Colon (tissue), 2 donors: ENCODE results near the gene KLF7.
"Not testable (repeated sequence)": the region's sequence is repeated elsewhere in the genome, so short reads cannot be mapped to it uniquely, and the experiment has no call there.

Experiments
- FAIRE-seq: peaks from 2 replicates; lab custom pipeline; 2012; peaks lifted over from hg19 to GRCh38; lab: Jason Lieb, UNC
- donor health status: control.
- donor health status: control.

Gene KLF7

DNA sequence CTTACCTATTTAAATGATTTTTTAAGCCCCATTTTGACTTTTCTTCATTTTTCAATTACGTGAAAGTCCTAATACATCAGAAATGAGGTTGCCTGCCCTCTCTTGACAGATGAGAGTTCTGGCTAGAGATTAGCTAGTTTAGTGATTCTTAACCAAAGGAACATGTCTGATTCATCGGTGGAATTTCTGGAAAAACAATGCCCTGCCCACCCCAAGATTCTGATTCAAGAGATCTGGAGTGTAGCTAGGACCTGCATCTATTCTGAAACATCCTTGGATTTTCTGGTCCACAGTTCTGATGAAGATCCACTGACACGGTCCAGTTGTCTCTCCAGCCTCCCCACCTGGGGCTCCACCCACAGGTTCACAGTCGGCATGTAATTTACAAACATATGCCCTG is 111.2 kb downstream of the KLF7 start:
- no peak for FAIRE-seq

DNA sequence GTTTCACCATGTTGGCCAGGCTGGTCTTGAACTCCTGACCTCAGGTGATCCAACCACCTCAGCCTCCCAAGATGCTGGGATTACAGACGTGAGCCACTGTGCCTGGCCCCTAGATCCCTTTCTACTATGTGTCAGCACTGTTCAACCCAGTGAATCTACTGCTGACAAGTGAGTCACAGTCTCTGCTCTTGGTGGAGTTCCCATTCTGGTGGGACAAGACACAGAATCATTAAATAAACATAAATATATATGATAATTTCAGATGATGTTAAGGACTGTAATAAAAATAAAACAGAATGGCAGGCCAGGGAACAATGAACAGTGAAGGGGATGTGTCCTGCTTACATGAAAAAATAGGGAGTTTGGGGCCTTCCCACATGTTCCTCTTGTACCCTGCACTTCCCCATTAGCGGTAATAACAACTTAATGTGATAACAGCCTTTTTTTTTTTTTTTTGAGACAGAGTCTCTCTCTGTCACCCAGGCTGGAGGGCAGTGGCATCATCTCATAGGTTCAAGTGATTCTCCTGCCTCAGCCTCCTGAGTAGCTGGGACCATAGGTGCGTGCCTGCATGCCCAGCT is 114.3 kb downstream of the KLF7 start:
- no peak for FAIRE-seq

DNA sequence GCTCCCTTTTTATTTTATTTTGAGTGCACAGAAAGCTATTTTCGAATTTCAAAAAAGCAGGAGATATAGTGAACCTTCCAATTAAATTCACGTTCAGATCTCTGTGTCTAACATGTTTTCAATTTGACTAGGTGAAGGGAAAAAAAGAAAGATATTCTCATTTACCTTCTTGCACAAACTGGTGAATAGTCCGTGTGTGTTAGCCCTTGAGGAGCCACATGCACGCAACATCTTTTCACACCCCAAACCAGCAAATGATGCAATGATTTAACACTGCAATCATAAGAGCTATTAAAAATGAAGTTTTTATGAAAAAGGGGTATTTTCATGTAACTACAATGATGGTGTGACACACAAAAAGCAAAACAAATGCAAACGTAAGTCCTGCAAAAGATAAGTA is 116.6 kb downstream of the KLF7 start:
- no peak for FAIRE-seq

DNA sequence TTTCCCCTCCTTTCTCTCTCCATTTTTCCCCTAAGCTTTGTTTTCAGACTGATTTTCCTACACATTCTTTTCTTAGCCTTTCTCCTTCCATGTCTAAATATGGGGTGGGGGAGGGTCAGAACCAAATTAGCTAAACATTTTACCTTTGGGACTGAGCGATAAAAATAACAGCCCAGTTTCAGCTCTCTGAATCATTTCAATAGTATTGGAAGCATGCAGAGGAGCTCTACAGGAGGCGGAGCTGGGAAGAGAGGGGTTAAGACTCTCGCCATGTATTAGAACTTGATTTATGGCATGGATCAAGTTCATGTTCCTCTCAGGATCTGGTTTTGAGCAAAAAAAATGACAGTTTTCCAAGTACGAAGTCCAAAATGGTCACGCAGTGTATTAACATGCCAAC is 117.3 kb downstream of the KLF7 start:
- no peak for FAIRE-seq

DNA sequence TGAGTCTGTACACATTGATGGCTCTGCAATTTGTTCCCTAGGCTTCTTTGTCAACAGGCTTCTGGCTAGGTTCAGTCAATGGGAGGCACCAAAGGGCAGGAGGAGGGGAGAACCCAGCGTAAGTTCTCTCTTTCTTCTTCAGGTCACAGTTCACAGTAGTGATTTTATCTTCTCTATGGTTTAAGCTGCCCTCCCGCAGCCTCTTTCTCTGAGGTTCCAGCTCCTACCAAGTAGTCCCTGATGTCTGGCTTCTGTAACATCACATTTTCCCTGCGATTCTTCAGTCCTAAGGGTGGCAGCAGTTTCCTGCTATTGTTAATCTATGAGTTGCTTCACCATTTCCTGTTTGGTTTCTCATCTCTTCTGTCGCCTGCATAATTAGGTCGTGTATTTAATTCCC is 119.0 kb downstream of the KLF7 start:
- no peak for FAIRE-seq

DNA sequence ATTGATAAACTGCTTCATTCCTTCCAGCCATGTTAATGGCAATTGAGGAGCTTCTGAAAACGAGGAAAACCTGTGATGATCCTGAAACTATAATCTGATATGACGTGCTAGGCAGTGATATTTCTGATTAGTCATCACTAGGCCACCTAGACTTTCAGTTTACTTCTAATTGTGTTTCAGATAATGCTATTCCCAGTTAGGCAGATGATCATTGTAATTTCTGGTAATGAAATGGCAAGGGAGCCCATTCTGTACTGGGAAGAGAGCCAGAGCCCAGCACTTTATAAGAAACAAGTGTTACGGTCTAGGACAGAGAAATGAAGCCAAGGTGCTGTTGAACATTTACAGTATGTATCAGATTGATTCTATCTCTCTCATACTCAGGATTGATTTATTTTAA is 120.2 kb downstream of the KLF7 start:
- FAIRE-seq: no peak

DNA sequence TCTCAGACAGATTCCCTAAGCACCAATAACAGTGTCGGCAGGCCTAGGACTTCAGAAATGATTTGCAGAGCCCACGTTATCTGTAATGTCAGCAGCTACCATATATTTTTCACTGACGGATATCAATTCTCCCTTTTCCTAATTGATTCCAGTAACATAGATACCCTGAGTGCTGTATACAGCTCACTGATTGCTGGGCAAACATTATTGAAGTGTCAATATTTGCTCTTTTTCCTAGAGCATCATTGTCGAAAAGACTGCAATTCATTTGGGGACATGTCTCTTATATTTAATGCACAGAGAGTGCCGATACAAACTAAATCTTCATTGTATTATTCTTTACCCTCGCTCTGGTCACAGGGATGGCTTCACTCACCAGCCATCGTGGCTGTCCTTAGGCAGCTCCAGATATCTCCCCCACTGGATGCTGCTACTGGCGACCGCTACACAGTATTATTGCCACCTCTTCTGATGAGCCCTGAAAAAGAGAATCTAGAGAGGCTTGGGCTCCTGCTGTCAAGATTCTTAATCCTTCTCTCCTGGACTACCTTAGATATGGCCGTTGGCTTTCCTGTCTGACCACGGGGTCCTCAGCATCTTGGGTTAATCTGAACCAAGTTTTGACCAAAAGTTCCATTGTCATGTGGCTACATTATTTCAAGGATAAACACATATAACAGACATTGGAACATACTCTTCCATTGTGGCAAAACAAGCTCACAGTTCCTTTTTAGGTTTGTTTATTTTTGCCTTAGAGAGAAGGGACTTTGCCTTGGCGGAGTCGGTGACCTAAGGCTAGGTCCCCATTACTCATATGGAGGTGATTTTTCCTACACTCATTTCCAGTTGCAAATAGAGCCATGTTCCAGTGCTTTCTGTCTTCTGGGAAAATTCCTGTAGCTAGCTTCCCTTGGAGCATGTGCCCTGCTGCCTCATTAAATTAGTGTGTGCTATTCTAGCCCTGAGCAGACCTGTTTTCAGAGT is 121.1 kb downstream of the KLF7 start:
- no peak for FAIRE-seq

DNA sequence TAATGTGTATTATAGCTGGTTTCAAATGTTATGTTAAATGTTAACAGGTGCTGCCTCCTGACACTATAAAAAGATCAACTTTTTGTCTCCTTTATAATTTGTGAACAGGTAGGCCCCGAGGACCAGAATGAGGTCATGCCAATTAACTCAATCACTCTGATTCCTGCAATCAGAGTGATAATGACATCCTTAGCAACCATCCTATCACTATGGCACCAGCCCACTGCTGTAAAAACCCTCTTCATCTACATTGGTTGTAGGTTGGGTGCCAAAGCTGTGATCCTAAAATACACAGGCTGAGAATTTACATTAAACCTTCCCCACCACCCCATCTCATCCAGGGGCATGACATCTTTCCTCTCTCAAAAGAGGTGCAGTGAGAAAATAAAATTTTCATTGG is 122.9 kb downstream of the KLF7 start:
- no peak for FAIRE-seq

DNA sequence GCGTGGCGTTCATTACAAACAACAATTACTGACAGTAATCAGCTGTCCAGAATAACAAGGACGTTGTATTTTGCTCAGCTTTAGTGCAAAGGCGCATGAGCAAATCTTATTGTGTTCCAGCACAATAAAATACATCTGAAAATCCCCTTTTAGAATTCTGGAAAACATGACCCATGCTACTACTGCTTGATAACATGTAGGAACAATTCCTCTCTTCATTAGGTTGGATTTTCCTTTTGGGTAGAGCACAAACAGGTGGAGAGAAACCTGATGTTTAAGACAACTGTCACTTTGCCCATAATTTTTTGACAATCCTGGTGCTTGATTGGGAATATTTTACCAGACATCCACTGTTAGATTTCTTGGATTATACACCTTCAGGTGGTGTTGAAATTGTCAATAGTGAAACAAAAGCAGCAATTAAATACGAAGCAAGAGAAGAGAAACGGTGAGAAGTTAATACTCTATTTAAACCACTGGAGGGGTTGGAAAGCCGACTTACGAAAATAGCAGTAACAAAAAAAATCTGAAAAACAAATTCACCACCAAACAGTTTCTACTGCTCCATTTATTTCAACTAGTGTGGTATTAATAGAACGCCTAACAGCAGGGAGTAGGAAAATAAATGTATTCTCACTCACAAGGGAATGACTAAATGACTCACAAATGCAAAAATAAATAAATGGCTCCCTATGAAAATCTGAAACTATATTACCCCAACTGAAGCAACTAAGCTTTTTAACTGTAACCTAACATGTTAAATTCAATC is 123.8 kb downstream of the KLF7 start:
- no peak for FAIRE-seq

DNA sequence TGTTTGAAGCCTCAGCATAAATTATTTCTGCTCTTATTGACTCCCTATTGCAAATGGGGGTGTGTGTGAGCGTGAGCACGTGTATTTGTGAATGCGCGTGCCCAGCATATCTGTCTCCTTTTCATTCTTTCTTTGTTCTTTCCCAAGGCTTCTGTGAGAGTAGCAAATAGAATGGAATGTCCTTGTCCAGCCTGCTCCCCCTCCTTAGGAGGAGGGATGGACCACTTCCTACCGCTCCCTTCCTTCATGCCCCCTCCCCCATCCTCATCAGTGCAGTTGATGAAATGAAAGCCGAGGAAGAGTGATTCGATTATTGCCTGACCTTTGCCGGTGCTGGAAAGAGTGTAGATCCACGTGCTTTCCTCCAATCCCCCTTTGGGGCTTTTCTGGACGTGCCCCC is 124.5 kb downstream of the KLF7 start:
- FAIRE-seq: no peak

DNA sequence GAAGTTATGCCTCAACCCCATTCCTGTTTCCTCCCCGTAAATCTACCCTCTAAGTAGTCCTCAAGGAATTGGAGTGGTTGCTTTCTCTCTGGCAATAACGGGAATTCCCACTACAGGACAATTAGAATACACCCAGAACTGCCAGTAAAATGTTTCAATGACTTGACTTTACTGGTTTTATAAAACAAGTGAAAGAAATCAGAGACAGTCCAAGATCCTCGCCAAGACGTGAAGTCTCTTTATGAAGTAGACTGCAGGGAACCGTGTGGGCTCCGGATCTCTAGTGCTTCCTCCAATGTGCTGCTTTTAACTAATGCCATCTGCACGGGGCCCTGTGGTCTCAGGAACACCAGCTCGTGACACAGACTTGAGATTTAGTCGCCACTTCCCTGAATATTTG is 125.1 kb downstream of the KLF7 start:
- no peak for FAIRE-seq

DNA sequence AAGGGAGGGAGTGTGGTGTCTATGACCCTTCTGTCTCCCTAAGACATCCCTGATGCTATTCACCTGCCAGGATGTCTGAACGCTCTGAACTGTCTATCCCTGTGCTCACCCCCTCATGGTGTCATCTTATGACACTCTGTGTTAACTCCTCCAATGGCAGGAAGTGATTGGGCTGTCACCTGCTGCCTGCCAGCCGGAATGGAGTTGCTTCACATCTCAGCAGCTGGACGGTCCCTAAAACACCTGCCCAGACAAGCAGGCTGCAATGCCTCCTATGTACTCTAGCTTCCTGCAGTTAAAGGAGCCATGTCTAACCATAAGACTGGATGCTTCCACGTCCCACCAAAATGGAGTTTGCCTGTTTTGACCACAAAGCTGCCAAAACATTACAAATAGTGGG is 126.5 kb downstream of the KLF7 start:
- no peak for FAIRE-seq

DNA sequence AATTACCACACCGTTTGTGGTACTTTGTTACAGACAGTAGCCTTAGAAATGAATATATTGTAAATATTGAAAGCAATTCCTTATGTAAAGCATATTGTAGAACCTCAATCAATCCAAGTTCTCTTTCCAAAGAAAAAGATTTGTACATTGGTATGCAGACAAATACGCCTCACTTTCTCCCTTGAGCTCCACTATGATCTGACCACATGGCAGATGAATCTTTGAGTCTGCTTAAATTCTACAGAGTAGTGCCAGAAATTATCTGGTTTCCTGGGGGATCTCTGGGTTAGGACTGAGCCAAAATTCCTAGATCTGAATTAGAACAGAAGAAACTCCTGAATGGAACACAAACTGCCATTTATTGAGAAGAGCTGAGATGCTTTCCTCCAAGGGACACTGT is 127.4 kb downstream of the KLF7 start:
- no peak for FAIRE-seq

DNA sequence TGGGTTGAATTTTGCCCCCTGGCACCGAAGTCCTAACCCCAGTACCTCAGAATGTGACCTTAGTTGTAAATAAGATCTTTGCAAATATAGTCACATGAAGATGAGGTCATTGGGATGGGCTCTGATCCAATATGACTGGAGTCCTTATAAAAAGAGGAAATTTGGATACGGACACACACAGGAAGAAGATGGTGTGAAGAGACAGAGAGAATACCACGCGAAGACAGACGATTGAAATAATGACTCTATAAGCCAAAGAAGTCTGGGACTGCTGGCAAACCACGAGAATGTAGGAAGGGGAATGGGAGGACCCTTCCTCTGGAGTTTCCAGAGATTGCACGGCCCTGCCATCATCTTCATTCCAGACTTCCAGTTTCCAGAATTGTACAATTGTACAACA is 127.9 kb downstream of the KLF7 start:
- FAIRE-seq: no peak

DNA sequence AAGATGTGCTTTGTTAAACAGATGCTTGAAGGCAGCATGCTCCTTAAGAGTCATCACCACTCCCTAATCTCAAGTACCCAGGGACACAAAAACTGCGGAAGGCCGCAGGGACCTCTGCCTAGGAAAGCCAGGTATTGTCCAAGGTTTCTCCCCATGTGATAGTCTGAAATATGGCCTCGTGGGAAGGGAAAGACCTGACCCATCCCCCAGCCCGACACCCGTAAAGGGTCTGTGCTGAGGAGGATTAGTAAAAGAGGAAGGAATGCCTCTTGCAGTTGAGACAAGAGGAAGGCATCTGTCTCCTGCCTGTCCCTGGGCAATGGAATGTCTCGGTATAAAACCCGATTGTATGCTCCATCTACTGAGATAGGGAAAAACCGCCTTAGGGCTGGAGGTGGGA is 128.7 kb downstream of the KLF7 start:
- not testable (repeated sequence) for FAIRE-seq

DNA sequence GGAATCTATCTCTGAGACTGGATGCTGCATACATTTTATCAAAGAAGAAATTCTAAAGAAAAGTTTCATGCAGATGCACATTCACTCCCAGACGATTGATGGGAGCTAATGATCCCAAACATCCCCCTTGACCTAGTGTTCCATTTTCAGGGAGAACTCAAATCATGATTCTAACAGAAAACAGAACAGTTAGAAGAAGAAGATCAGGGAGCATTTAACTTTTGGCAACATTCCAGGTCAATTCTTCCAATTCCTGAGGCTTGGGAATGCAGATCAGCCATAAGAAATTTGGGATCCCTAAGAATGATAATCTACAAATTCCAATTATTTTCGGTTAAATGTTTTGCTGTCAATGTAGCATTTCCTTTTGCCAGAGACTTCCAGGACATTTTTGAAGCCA is 129.9 kb downstream of the KLF7 start:
- no peak for FAIRE-seq

DNA sequence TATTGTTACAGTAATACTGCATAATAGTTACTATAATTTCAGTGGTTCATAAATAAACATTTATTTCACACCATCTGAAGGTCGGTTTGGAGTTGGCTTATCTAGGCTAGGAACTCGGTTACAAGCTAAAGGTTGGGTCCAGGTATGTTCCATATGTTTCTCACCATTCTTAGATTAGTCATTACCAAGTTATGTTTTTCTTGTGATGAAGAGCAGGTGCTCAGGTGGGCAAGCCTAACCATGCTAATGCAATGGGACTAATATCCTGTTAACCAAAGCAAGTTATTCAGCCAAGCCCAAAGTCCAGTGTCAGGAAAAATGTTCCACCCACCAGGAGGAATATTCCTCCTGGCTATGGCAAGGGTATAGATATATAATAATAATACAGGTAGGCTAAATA is 133.3 kb downstream of the KLF7 start:
- no peak for FAIRE-seq
